ENCODE results near the gene NTF4. TPM values are rescaled to one million over a fixed set of nuclear protein-coding genes. Genes with fewer than 3 reads are reported as not detected.
"Not testable (repeated sequence)": the region's sequence is repeated elsewhere in the genome, so short reads cannot be mapped to it uniquely, and the experiment has no call there.

Gene NTF4
- total RNA-seq, 1 donor from 2014 or later = not detected

DNA sequence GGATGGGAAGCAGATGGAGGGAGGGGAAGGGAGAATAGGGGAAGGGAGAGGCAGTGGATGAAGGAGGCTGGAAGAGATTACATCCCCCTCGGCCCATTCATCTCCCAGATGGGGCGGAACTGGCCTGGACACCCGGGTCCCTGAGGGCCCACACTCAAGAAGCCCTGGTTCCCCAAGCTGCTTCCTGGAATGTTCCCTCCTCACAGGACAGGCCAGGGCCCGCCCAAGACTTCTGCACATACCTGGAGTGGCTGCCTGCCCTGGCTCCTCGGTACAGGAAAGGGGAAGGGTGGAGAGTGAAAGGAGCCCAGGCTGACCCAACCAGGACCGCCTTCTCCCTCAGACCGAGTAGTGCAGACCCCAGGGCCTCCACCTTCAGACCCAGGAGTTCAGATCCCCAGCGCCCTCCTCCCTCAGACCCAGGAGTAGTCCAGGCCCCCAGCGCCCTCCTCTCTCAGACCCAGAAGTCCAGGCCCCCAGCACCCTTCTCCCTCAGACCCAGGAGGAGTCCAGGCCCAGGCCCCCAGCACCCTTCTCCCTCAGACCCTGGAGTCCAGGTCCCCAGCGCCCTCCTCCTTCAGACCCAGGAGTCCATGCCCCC lies 489 bp downstream of the NTF4 start:
- no peak for DNase-seq (ENCODE audit: missing footprints)
- intact Hi-C loops (cut with DNase I) = no loop called here
- ATAC-seq = no peak

DNA sequence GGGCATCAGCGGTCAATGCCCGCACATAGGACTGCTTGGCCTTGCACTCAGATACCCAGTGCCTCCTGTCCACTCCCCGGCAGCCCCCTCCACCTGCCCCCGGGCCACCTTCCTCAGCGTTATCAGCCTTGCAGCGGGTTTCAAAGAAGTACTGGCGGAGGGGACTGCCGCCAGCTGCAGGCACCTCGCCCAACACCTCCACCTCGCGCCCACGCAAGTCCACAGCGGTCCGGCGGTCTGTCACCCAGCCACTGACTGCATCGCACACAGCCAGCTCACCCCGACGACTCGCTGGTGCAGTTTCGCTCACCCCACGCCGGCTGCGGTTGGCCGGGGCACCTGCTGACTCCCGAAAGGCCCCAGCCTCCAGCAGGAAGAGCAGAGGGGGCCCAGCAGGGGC lies 3.2 kb downstream of the NTF4 start:
- ATAC-seq = no peak
- DNase-seq (ENCODE audit: missing footprints) = no peak
- intact Hi-C loops (cut with DNase I) = no loop called here

GRCh38 chr19:49061000-49061399 lies 3.6 kb downstream of the NTF4 start:
- no peak for ATAC-seq
- intact Hi-C loops (cut with DNase I) = no loop called here

GRCh38 chr19:49059053-49059452 lies 5.6 kb downstream of the NTF4 start:
- ATAC-seq (no peak), DNase-seq (ENCODE audit: missing footprints) (no peak)
- intact Hi-C loops (cut with DNase I) = no loop called here

More at GRCh38 chr19:49061000-49061399, 3.6 kb downstream of the NTF4 start:
- no peak for DNase-seq (ENCODE audit: missing footprints)

GRCh38 chr19:49058562-49058961 lies 6.1 kb downstream of the NTF4 start:
- no peak for ATAC-seq
- DNase-seq (ENCODE audit: missing footprints) = no peak

DNA sequence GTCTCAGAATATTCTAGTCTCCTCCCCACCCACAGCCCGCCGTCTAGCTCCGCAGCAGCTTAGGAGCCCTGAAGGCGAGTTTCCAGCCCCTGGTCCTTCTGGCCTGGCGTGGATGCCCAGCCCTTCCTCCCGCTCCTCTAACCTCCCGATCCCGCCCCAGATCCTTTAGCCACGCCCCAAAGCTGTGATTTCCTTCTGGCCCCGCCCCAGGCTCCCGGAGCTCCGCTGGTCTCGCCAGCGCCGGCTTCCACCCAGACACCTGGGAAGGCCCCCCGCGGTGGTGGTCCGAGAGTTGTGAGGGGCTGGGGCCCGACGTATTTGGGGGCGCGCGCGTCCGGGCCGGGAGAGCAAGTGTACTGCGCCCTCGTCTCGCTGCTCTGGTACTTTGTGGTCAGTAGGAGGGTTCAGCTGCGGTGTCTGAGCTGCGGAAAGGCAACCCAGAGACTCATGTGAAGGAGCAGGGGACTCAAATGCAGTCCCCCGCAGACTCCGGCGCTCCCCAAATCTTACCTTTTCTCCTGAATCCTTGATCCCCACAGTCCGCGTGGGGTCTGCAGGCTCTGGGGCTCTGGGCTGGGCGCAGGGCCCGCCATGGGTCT lies 6.9 kb downstream of the NTF4 start, which contains the start of gene CGB7:
CGB7 (minus strand) TSS at position 114 of the 599 bp plus-strand sequence. CDS start 2,374 bp downstream, outside the sequence.
- ATAC-seq (peak; percentile 76), DNase-seq (ENCODE audit: missing footprints) (peak; percentile 75)
- intact Hi-C loops (cut with DNase I) = no loop called here

More at GRCh38 chr19:49058562-49058961, 6.1 kb downstream of the NTF4 start:
- intact Hi-C loops (cut with DNase I) = no loop called here

GRCh38 chr19:49056902-49057596 lies 7.6 kb downstream of the NTF4 start:
- DNase-seq (ENCODE audit: missing footprints); intact Hi-C loops (cut with DNase I); ATAC-seq: not testable (repeated sequence)

GRCh38 chr19:49056101-49056901 lies 8.3 kb downstream of the NTF4 start:
- intact Hi-C loops (cut with DNase I) = no loop called here
- DNase-seq (ENCODE audit: missing footprints) (peak; percentile 74), ATAC-seq (peak; percentile 90)

DNA sequence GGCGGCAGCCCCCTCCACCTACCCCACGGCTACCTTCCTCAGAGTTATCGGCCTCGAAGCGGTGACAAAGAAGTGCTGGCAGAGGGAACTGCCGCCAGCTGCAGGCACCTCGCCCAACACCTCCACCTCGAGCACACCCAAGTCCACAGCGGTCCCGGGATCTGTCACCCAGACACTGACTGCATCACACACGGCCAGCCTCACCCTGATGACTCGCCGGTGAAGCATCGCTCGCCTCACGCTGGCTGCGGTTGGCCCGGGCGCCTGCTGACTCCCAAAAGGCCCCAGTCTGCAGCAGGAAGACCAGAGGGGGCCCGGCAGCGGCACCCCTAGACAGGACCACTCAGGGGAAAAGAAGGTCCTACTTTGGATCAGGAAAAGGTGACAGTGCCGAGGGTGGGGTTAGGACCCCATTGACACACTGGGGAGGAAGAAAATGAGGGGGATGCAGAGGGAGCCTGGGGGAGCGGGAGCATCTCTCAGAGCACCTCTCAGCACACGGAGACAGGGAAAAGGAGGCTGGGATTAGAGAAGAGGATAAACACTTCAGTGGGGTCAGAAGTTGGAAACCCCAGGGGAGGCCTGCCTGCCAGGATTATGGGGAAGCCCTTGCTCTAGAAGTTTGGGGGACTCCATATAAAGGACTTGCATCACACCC lies 14.1 kb downstream of the NTF4 start:
- DNase-seq (ENCODE audit: missing footprints); ATAC-seq; intact Hi-C loops (cut with DNase I): not testable (repeated sequence)

DNA sequence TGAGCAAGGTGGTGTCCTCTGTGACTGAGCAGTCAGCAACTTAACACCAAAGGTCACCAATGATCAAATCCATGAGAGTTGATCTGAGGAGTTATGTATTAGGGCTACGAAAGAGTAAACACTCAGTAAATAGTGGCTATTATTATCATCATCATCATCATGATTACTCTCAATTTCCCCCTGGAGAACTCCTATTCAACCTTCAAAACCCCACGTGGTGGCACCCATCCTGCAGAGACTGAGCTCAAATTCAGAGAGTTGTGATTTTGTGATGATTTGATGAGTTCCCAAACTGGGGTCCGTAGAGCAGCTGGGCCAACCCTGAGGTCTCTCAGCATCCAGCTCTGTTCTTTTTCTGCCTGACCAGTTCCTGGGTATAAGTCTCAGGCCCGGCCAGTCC lies 14.8 kb downstream of the NTF4 start:
- ATAC-seq; DNase-seq (ENCODE audit: missing footprints); intact Hi-C loops (cut with DNase I): not testable (repeated sequence)

DNA sequence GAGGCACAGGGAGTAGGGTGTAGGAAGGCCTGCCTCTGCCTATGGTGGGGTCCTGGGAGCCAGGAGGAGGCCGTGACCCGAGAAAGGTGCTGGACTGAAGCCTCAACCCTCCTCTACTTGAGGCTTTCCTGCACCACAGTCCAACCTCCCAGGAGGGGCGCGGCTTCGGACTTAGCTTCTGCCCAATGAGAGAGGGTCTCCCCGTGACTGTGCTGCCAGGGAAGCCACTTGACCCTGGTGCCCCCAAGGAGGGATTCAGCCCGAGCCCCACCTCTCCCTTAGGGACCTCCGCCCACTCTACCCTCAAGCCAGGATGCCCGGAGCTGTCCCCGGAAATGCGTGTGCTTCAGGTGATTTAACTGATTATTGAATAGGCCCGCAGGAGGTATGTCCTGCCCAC lies 15.6 kb downstream of the NTF4 start, which contains the start of gene CGB8:
CGB8 (minus strand) TSS at position 101 of the 400 bp plus-strand sequence. CDS start 372 bp downstream, outside the sequence.
- intact Hi-C loops (cut with DNase I); ATAC-seq; DNase-seq (ENCODE audit: missing footprints): not testable (repeated sequence)

- DNase-seq (ENCODE audit: missing footprints); intact Hi-C loops (cut with DNase I); ATAC-seq: not testable (repeated sequence)
Observed at GRCh38 chr19:49043548-49043947, 21.1 kb downstream of the NTF4 start, which contains the start of gene CGB5. Gene CGB5 (plus strand): TSS chr19:49043848. CDS start chr19:49044210, 362 bp downstream.

GRCh38 chr19:49042666-49043065 lies 22.0 kb downstream of the NTF4 start:
- not testable (repeated sequence) for ATAC-seq

DNA sequence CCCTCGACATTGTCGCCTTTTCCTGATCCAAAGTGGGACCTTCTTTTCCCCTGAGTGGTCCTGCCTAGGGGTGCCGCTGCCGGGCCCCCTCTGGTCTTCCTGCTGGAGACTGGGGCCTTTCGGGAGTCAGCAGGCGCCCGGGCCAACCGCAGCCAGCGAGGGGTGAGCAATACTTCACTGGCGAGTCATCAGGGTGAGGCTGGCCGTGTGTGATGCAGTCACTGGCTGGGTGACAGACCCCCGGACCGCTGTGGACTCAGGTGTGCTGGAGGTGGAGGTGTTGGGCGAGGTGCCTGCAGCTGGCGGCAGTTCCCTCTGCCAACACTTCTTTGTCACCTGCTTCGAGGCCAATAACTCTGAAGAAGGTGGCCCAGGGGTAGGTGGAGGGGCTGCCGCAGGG lies 22.4 kb downstream of the NTF4 start:
- DNase-seq (ENCODE audit: missing footprints) = no peak
- ATAC-seq = no peak
- intact Hi-C loops (cut with DNase I) = no loop called here

More at GRCh38 chr19:49042666-49043065, 22.0 kb downstream of the NTF4 start:
- intact Hi-C loops (cut with DNase I); DNase-seq (ENCODE audit: missing footprints): not testable (repeated sequence)

DNA sequence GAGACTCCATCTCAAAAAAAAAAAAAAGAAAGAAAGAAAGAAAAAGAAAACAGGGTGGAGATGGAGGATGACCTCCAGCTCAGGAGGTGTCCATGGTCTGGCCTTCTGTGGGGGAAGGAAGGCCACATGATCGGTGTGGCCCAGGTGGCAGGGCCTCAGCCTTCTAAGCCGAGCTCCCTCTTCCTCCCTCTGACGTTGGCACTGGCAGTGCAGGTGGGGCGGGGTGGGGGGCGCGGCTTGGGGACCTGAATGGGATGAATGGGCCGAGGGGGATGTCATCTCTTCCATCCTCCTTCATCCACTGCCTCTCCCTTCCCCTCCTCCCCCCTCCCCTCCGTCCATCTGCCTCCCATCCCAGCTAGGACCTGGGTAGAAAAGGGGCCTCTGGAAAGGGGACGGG lies 24.9 kb downstream of the NTF4 start:
- ATAC-seq; intact Hi-C loops (cut with DNase I); DNase-seq (ENCODE audit: missing footprints): not testable (repeated sequence)

GRCh38 chr19:49038557-49039276 lies 25.9 kb downstream of the NTF4 start:
- DNase-seq (ENCODE audit: missing footprints); intact Hi-C loops (cut with DNase I): not testable (repeated sequence)

DNA sequence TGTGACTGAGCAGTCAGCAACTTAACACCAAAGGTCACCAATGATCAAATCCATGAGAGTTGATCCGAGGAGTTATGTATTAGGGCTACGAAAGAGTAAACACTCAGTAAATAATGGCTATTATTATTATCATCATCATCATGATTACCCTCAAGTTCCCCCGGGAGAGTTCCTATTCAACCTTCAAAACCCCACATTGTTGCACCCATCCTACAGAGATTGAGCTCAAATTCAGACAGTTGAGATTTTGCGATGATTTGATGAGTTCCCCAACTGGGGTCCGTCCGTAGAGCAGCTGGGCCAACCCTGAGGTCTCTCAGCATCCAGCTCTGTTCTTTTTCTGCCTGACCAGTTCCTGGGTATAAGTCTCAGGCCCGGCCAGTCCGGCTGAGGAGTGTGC lies 26.5 kb downstream of the NTF4 start:
- intact Hi-C loops (cut with DNase I); DNase-seq (ENCODE audit: missing footprints); ATAC-seq: not testable (repeated sequence)

More at GRCh38 chr19:49038557-49039276, 25.9 kb downstream of the NTF4 start:
- not testable (repeated sequence) for ATAC-seq
